Body of pancreas (tissue), 4 donors: ENCODE results near the gene ATRAID. TPM values are rescaled to one million over a fixed set of nuclear protein-coding genes. Genes with fewer than 3 reads are reported as not detected.

Source experiments
- ATAC-seq: fragments of 150-250 bp; one replicate; pipeline ENCODE4 v1.9.1; 2016
- DNase-seq, 4 donors: peaks; one replicate each; pipeline ENCODE4 v3.0.0-alpha.2; 2019
- H3K27ac ChIP-seq, 4 donors: fragments of 200-600 bp; sonication (generic); 1 replicate in 3 of 4; 2 replicates in 1 of 4; pipeline versions ENCODE4 v1.5.1 to v1.6.1; 2016 to 2019; ENCODE audit warnings: mild to moderate bottlenecking in 1 of 4, mixed read lengths in 1 of 4, moderate library complexity in 1 of 4
- H3K27me3 ChIP-seq, 2 donors: fragments of 200-600 bp; sonication (generic); one replicate each; pipeline ENCODE4 v1.6.0; 2016; ENCODE audit warnings: mild to moderate bottlenecking in 1 of 2
- H3K36me3 ChIP-seq, 2 donors: fragments of 200-600 bp; sonication (generic); replicated peaks in 1 of 2; 2 replicates each; pipeline ENCODE4 v1.5.1; 2016; ENCODE audit warnings: low read depth in 2 of 2; ENCODE audit not compliant: insufficient read depth in 1 of 2
- H3K4me1 ChIP-seq: fragments of 200-600 bp; sonication (generic); one replicate; pipeline ENCODE4 v1.6.0; 2016
- H3K4me3 ChIP-seq, 2 donors: fragments of 200-600 bp; sonication (generic); 1 replicate in 1 of 2; 2 replicates in 1 of 2; pipeline ENCODE4 v1.5.1; 2016 to 2019
- H3K9me3 ChIP-seq, 3 donors: fragments of 200-600 bp; sonication (generic); 1 replicate in 2 of 3; 2 replicates in 1 of 3; pipeline ENCODE4 v1.5.1; 2016
- CTCF ChIP-seq, 7 experiments: fragments of 450-650 bp in 4 of 7; fragments of 200-600 bp in 3 of 7; sonication (generic) in 3 of 7; IDR thresholded peaks; one replicate each; pipeline ENCODE4 v1.5.1; 2016 to 2019; ENCODE audit warnings: antibody characterized with exemption in 7 of 7
- POLR2A ChIP-seq, 3 donors: fragments of 450-650 bp; IDR thresholded peaks; one replicate each; pipeline ENCODE4 v1.6.1; 2016; ENCODE audit warnings: antibody characterized with exemption in 3 of 3, mild to moderate bottlenecking in 2 of 3
- WGBS, 2 donors: methylation state at CpG; one replicate each; pipeline ENCODE4 v1.1.5; 2017; 5-methylcytosine and 5-hydroxymethylcytosine counted together
- intact Hi-C: fragments of 100-400 bp; cut with DNase I; formaldehyde crosslinking; loops from one replicate; pipeline ENCODE4 v1.15.1; 2023
- total RNA-seq, 2 donors: library from RNA; depleted of rRNA; stranded (reverse); fragments of >200 nt; gene quantifications; one replicate each; pipeline ENCODE4 v1.1.0, GENCODE V29; 2016

The ATRAID gene
- total RNA-seq, 2 donors from 2014 or later, result 69.2 to 75.0 TPM

DNA sequence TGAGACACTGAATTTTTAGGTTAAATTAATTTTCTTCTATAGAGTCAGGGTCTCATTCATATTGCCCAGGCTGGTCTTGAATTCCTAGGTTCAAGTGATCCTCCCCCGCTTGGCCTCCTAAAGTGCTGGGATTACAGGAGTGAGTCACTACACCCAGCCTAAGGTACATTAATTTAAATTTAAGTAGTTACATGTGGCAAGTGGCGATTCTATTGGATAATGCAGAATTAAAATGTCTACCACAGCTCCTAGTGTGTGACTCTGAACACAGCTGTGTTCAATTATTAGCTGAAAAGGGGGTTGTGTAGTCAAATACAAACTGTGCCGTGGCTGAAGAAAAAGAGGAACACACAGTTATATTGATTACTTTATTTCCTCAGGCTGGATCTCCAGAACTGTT lies 3.1 kb downstream of the ATRAID start:
- Histone ChIP-seq H3K36me3 (no peaks in the 10 kb centered on the region), H3K27me3 (no peaks in the 10 kb centered on the region), H3K27ac (no peak overlapping the region), H3K4me3 (no peak overlapping the region), H3K4me1 (peaks cover 34% of the 10 kb centered on the region), H3K9me3 (no peaks in the 10 kb centered on the region)
- intact Hi-C loops, result no loop called here
- WGBS, 2 donors, result 91 to 95% methylated on average over 3 of the region's 3 CpGs
- no peak for TF ChIP-seq POLR2A (IDR thresholded peaks at IDR 0.05)
- TF ChIP-seq CTCF (IDR thresholded peaks at IDR 0.05), result no peak
- ATAC-seq (no peak), DNase-seq (no peak)

GRCh38 chr2:27216416-27217137 lies 4.7 kb downstream of the ATRAID start:
- TF ChIP-seq CTCF (IDR thresholded peaks at IDR 0.05) (no peak), POLR2A (IDR thresholded peaks at IDR 0.05) (no peak)
- WGBS, 2 donors, result 70 to 74% methylated on average over 13 of the region's 13 CpGs
- H3K27me3 ChIP-seq, result no peaks in the 10 kb centered on the region
- peaks cover 0 to 1% of the 10 kb centered on the region in 2 donors for H3K36me3 ChIP-seq
- peaks cover 26% of the 10 kb centered on the region for H3K4me1 ChIP-seq
- no peaks in the 10 kb centered on the region for H3K9me3 ChIP-seq
- intact Hi-C loops, result no loop called here
- peak overlapping the region in 1 of 2 donors; percentile 28 for H3K4me3 ChIP-seq
- ATAC-seq, result no peak
- no peak for DNase-seq
- H3K27ac ChIP-seq, result peak overlapping the region in 3 of 4 donors; percentile 48 to 57 (median 53)

DNA sequence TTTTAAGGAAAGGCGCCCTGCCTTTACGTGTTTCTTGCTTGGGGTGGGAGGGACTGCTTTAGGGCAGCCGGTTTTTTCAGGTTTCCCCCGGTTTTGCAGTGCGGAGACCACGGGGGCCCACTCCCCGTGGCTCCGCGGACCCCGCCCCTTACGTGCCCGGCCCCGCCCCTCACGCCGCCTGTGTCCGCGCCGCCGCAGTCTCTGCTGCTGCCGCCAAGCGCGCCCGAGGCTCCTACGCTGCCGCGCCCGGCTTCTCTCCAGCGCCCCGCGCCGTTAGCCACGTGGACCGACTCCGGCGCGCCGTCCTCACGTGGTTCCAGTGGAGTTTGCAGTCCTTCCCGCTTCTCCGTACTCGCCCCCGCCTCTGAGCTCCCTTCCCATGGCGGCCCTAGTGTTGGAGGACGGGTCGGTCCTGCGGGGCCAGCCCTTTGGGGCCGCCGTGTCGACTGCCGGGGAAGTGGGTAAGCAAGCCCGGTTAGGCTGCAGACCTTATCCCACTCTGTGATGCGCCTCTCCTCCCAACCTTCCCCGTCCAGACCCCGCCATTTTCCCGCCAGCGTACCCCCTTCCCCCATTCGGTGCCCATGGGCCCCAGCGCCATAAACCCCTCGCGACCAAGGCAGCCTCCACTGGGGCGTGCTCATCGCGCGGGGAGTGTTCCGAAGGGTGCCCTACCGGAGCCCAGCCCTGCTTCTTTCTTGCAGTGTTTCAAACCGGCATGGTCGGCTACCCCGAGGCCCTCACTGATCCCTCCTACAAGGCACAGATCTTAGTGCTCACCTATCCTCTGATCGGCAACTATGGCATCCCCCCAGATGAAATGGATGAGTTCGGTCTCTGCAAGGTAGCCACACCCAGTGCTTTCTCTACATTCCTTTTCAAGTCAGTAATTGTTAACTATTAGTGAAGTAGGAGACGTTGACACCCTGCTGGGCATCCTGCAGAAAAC lies 5.6 kb downstream of the ATRAID start, which contains the start of gene CAD:
CAD (plus strand) TSS at position 197 of the 949 bp plus-strand sequence; CDS start at position 380, 183 bp downstream.
- Histone ChIP-seq H3K4me1 (peaks cover 26% of the 10 kb centered on the region), H3K36me3 (peaks cover 0 to 5% of the 10 kb centered on the region in 2 donors), H3K27me3 (no peaks in the 10 kb centered on the region), H3K9me3 (no peaks in the 10 kb centered on the region), H3K27ac (peak within 1 kb of the TSS in 3 of 4 donors; percentile 48 to 57 (median 53)), H3K4me3 (peak within 1 kb of the TSS; percentile 28 to 64)
- intact Hi-C loops, result no loop called here
- TF ChIP-seq POLR2A (IDR thresholded peaks at IDR 0.05) (peak; percentile 14 to 55 (median 42)), CTCF (IDR thresholded peaks at IDR 0.05) (peak in 6 of 7 experiments; percentile 20 to 52 (median 36))
- WGBS, 2 donors, result 1% methylated on average over 23 to 71 of the region's 72 CpGs
- ATAC-seq, result peak; percentile 90
- DNase-seq, result peak; percentile 84 to 90 (median 86)

DNA sequence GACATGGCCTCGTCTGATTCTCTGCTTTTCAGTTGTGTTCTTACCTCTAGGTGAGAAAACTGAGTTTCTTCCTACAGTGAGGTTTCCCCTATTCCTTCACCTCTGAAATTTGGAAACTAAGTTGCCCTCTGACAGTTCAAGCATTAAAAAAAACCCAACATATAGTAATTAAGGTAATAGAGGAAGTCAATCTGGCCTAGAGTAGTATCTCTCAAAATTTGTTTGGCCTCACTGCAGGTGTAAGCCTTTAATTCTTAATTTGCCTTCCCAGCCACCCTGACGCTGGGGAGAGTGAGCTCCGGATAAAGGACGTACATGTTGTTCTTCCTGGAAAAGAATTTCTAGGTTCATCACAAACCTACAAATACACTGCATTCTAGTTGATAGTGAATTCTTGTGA lies 6.8 kb downstream of the ATRAID start:
- H3K27ac ChIP-seq, result no peak overlapping the region
- intact Hi-C loops, result no loop called here
- DNase-seq, result no peak
- no peaks in the 10 kb centered on the region for H3K27me3 ChIP-seq
- H3K9me3 ChIP-seq, result no peaks in the 10 kb centered on the region
- peaks cover 0 to 5% of the 10 kb centered on the region in 2 donors for H3K36me3 ChIP-seq
- peaks cover 17% of the 10 kb centered on the region for H3K4me1 ChIP-seq
- 81 to 85% methylated on average over 4 of the region's 4 CpGs for WGBS, 2 donors
- TF ChIP-seq CTCF (IDR thresholded peaks at IDR 0.05) (no peak), POLR2A (IDR thresholded peaks at IDR 0.05) (no peak)
- no peak overlapping the region for H3K4me3 ChIP-seq
- no peak for ATAC-seq
